Heart right ventricle (tissue), 16 donors: ENCODE measurements around the gene TTC34. TPM values are rescaled to one million over a fixed set of nuclear protein-coding genes. Genes with fewer than 3 reads are reported as not detected.
A peak's percentile ranks its signal among the peaks of the same experiment; 100 is the strongest.

ENCODE experiments used
- ATAC-seq, 8 donors: fragments of 200-7000 bp; cut with Tn5 transposase; one replicate each; pipeline ENCODE4 v1.9.1; 2020; ENCODE audit warnings: mild to moderate bottlenecking in 8 of 8, moderate library complexity in 8 of 8, moderate number of reproducible peaks in 1 of 8
- DNase-seq, 2 donors: peaks; one replicate each; pipeline ENCODE4 v3.0.0-alpha.2; 2020
- H3K27ac ChIP-seq, 10 donors: fragments of 200-600 bp; sonication (generic) in 2 of 10; one replicate each; pipeline versions ENCODE4 v1.5.0 to v1.8.0; 2020 to 2022; ENCODE audit warnings: mild to moderate bottlenecking in 3 of 10
- H3K27me3 ChIP-seq, 7 donors: fragments of 200-600 bp; one replicate each; pipeline ENCODE4 v1.8.0; 2021 to 2022; ENCODE audit warnings: mild to moderate bottlenecking in 2 of 7
- H3K36me3 ChIP-seq, 9 donors: fragments of 200-600 bp; sonication (generic) in 1 of 9; one replicate each; pipeline versions ENCODE4 v1.5.0 to v1.8.0; 2020 to 2022; ENCODE audit warnings: mild to moderate bottlenecking in 2 of 9
- H3K4me1 ChIP-seq, 9 donors: fragments of 200-600 bp; sonication (generic) in 1 of 9; one replicate each; pipeline versions ENCODE4 v1.5.0 to v1.8.0; 2020 to 2022; ENCODE audit warnings: mild to moderate bottlenecking in 4 of 9
- H3K4me3 ChIP-seq, 10 donors: fragments of 200-600 bp; sonication (generic) in 2 of 10; one replicate each; pipeline versions ENCODE4 v1.5.0 to v1.8.0; 2020 to 2022; ENCODE audit warnings: mild to moderate bottlenecking in 7 of 10, moderate library complexity in 2 of 10
- H3K9me3 ChIP-seq, 11 donors: fragments of 200-600 bp in 10 of 11; sonication (generic) in 2 of 11; one replicate each; pipeline versions ENCODE4 v1.5.0 to v1.8.0; 2013 to 2022; ENCODE audit warnings: mild to moderate bottlenecking in 2 of 11, control low read depth in 1 of 11, moderate library complexity in 1 of 11
- CTCF ChIP-seq, 9 donors: fragments of 200-600 bp; sonication (generic) in 2 of 9; IDR thresholded peaks; one replicate each; pipeline versions ENCODE4 v1.5.0 to v1.8.0; 2021 to 2022; ENCODE audit warnings: antibody characterized with exemption in 9 of 9, mild to moderate bottlenecking in 5 of 9, moderate library complexity in 1 of 9
- WGBS, 2 donors: extraction: QIAGEN DNeasy Blood & Tissue Kit; methylation state at CpG; one replicate each; pipeline ENCODE4 v1.1.7; 2013; ENCODE audit warnings: inconsistent platforms in 1 of 2; 5-methylcytosine and 5-hydroxymethylcytosine counted together
- intact Hi-C, 10 donors: fragments of 100-400 bp; cut with DNase I; formaldehyde crosslinking; loops; one replicate each; pipeline versions ENCODE4 v1.11.1 to v1.14.2; 2022
- polyA plus RNA-seq, 2 donors: library from polyadenylated mRNA; stranded (reverse); fragments of 200-250 nt; gene quantifications; one replicate each; pipeline ENCODE4 v1.2.3, GENCODE V29; 2013
- total RNA-seq, 10 donors: library from RNA; stranded (reverse); fragmentation: NEBNext Ultra II Directional in 3 of 10; extraction: Animal tissue kit (Norgen Biotek cat#: 25700) in 3 of 10; gene quantifications; one replicate each; pipeline versions ENCODE4 v1.2.1 to v1.2.4, GENCODE V29; 2021 to 2023
- donor health status: Arrhythmogenic right ventricular cardiomyopathy.
- donor health status: ischemic (EF 13 %, LVEDD 7.1; RV severe dilation, severe dysfunction).
- donor health status: healthy with polysubstance abuse.
- donor health status: DM: no; HTN: yes; CAD: no.
- donor health status: DM: no; HTN: no; CAD: no.
- donor health status: ischemic (EF 25% LVEDD 6.9; RV normal size, moderate dysfunction).
- donor health status: ischemic (EF 25% LVEDD 5.7; RV mildly dilated, moderate dysfunction).
- donor health status: healthy.
- donor health status: DM: yes; HTN: yes; CAD: no.
- donor health status: Ischemic cardiomyopathy.
- donor health status: ischemic (EF 35%, LVEDD 5.7; RV mildly dilated, moderate dysfunction).
- donor health status: nonischemic (EF 11% LVEDD 7.7; RV severe dilation, severe dysfunction).
- donor health status: DM: yes; HTN: yes; CAD: no.
- donor health status: PGD.
- donor health status: ischemic (EF 29% LVEDD 5.4; RV normal size, mild dysfunction).
- donor health status: nonischemic (EF 23%, LVEDD 6.1; RV moderate dilation, normal function).

The TTC34 gene
- total and polyA plus RNA-seq, 12 donors: 0.03 to 0.74 (median 0.42) TPM

DNA sequence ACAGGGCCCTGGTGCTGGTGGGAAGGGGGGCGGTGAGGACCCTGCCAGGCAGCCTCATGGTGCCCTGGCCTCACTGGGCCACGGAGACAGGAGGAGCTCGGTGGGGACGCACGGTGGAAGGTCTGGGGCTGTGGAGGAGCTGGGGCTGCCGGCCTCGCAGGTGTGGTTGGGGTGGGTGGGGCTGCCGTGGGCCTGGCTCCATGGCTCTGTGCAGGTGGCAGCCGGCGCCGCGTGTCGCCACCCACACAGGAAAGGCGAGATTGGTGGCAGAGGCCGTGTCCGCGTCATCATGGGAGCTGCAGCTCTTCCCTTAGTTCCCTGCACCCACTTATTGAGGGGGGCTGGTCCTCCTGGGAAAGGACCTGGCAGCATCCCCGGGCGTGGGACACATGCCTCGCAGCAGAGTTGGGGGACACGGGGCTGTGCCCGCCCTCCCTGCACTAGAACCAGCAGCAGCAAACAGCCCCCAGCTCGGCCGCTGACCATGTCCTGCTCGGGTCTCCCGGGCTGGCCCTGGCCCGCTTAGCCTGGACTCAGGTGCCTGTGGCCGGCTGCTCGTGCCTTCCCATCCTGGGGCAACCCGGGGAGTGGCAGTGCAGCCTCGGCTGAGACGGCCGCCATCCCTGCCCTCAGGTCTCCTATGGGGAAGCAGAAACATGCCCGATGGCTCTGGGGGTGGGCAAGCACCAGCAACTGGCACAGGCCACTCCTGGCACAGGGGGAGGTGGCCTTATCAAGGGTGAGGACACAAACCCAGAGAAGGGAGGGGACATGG is 7.5 kb upstream of the TTC34 start:
- Histone ChIP-seq H3K27ac (no peak overlapping the region), H3K9me3 (peaks cover 0 to 18% (median 0%) of the 10 kb centered on the region in 11 donors), H3K27me3 (peaks cover 0 to 65% (median 27%) of the 10 kb centered on the region in 7 donors), H3K36me3 (no peaks in the 10 kb centered on the region), H3K4me1 (no peaks in the 10 kb centered on the region), H3K4me3 (no peak overlapping the region)
- DNase-seq (no peak), ATAC-seq (peak in 1 of 8 donors; percentile 15)
- intact Hi-C loops: no loop called here
- TF ChIP-seq CTCF (IDR thresholded peaks at IDR 0.05): no peak
- 88% methylated on average over 31 to 34 of the region's 34 CpGs for WGBS, 2 donors

- H3K4me1 ChIP-seq: no peaks in the 10 kb centered on the region
- H3K9me3 ChIP-seq: peaks cover 0 to 17% (median 0%) of the 10 kb centered on the region in 11 donors
- no peak overlapping the region for H3K4me3 ChIP-seq
- ATAC-seq (no peak), DNase-seq (no peak)
- WGBS, 2 donors: 84 to 92% methylated on average over 10 of the region's 10 CpGs
- no peak for TF ChIP-seq CTCF (IDR thresholded peaks at IDR 0.05)
- peaks cover 0 to 69% (median 28%) of the 10 kb centered on the region in 7 donors for H3K27me3 ChIP-seq
- intact Hi-C loops: no loop called here
- H3K36me3 ChIP-seq: no peaks in the 10 kb centered on the region
- H3K27ac ChIP-seq: no peak overlapping the region
Measured at GRCh38 chr1:2808386-2808705, 6.9 kb upstream of the TTC34 start.

DNA sequence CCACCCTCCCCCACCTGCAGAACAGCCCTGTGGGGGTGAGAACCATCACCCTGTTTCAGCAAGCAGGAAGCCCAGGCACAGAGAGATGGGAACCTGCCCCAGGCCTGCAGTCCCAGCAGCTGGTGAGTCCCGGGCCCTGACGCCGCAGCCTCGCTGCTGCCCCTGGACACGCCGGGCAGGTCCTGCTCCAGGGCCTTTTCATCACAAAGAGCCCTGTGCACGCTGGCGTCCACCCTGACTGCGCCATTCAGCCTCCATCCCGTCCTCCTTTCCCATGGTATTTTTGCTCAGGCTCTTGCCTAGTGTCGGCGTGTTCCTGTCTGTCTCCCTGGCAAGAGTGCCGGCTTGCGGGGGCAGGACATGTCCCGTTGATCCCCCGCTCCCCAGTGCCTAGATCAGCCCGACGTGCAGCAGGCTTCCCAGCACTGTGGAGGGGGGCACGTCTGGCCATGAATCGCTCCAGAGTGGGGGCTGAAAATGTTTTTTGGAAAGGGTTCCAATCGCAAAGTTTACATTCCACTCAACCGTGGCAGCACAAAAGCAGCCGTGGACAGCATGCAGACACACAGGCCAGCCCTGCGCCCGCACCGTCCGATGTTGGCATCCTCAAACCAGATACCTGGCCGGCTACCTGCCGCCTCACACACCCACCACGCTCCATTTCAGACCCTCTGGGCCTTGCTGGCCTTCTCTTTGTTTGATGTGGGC is 6.3 kb upstream of the TTC34 start:
- 83% methylated on average over 30 of the region's 30 CpGs for WGBS, 2 donors
- H3K9me3 ChIP-seq: peaks cover 0 to 11% (median 0%) of the 10 kb centered on the region in 11 donors
- intact Hi-C loops: no loop called here
- H3K36me3 ChIP-seq: no peaks in the 10 kb centered on the region
- peaks cover 0 to 72% (median 32%) of the 10 kb centered on the region in 7 donors for H3K27me3 ChIP-seq
- no peak for TF ChIP-seq CTCF (IDR thresholded peaks at IDR 0.05)
- ATAC-seq (no peak), DNase-seq (no peak)
- no peak overlapping the region for H3K4me3 ChIP-seq
- H3K27ac ChIP-seq: no peak overlapping the region
- H3K4me1 ChIP-seq: no peaks in the 10 kb centered on the region

DNA sequence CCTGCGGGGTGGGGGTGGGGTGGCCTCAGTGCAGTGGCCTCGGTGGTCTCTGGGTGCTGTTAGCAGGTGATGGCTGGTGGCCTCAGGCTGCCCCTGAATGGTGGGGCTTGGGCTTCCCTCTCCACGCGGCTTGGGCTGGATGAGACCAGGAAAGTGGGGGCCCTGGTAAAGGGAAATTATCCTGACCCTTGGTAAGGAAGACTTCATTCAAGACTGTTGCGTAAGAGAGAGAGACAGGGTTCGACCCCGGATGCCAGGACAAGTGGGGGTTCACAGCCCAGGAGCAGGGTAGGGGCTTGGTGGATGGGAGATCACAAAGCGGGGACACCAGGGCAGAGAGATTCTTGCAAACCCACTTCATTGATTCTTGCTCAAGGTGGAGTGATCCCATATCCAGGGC is 5.5 kb upstream of the TTC34 start:
- intact Hi-C loops: no loop called here
- ATAC-seq: no peak

More for the DNA sequence above, 5.5 kb upstream of the TTC34 start:
- Histone ChIP-seq H3K4me3 (no peak overlapping the region), H3K4me1 (no peaks in the 10 kb centered on the region), H3K36me3 (no peaks in the 10 kb centered on the region), H3K9me3 (peaks cover 0 to 3% (median 0%) of the 10 kb centered on the region in 11 donors), H3K27ac (no peak overlapping the region), H3K27me3 (peaks cover 0 to 72% (median 39%) of the 10 kb centered on the region in 7 donors)
- peak in 1 of 2 donors; percentile 2 for DNase-seq
- no peak for TF ChIP-seq CTCF (IDR thresholded peaks at IDR 0.05)
- WGBS, 2 donors: 74 to 87% methylated on average over 8 of the region's 8 CpGs
